WERI-Rb-1 (cell line): Measurements from ENCODE around the gene CLSTN1.

Source experiments
- DNase-seq: peaks from one replicate; pipeline ENCODE4 v3.0.0-alpha.2; 2020
- H3K27ac ChIP-seq: fragments of 250-450 bp; sonication (Bioruptor Pico); 2 replicates; pipeline ENCODE4 v1.5.1; 2020; ENCODE audit warnings: mild to moderate bottlenecking, moderate library complexity
- H3K27me3 ChIP-seq: fragments of 250-450 bp; sonication (Bioruptor Pico); 2 replicates; pipeline ENCODE4 v1.5.1; 2021; ENCODE audit warnings: mild to moderate bottlenecking, low read depth, moderate library complexity; ENCODE audit not compliant: insufficient read depth, severe bottlenecking
- H3K36me3 ChIP-seq: fragments of 250-450 bp; sonication (Bioruptor Pico); 2 replicates; pipeline ENCODE4 v1.5.1; 2020; ENCODE audit warnings: mild to moderate bottlenecking, moderate library complexity
- H3K4me3 ChIP-seq: 2 replicates; pipeline ENCODE4 v1.5.1; 2011; ENCODE audit warnings: low read depth, mild to moderate bottlenecking, control low read depth, low read length
- H3K9me3 ChIP-seq: fragments of 250-450 bp; sonication (Bioruptor Pico); 2 replicates; pipeline ENCODE4 v1.5.1; 2021; ENCODE audit warnings: mild to moderate bottlenecking, moderate library complexity; ENCODE audit not compliant: severe bottlenecking
- TF ChIP-seq, protein P1 (sequence below): IDR thresholded peaks from 2 replicates; pipeline ENCODE4 v1.5.1; 2011; ENCODE audit warnings: low read depth, mild to moderate bottlenecking, control low read depth, inconsistent platforms, low read length

CLSTN1 gene

DNA sequence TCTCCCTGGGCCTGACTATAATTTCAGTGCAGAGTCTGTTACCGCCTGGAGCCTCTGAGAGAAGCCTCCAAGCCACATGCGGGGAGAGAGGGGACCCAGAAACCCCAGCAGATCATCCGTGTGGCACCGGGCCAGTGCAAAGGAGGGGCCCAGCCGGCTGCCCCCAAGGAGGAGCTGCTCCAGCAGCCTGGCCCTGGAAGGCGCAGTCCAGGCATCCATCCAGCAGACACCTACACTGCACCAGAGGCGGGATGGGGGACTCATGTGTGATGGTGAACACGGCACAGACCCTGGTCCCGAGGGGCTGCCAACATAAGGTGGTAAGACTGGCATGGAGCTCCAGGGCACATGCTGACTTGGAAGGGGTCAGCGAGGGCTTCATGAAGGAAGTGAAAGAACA, 39.6 kb upstream of the CLSTN1 start:
- TF ChIP-seq, protein P1, sequence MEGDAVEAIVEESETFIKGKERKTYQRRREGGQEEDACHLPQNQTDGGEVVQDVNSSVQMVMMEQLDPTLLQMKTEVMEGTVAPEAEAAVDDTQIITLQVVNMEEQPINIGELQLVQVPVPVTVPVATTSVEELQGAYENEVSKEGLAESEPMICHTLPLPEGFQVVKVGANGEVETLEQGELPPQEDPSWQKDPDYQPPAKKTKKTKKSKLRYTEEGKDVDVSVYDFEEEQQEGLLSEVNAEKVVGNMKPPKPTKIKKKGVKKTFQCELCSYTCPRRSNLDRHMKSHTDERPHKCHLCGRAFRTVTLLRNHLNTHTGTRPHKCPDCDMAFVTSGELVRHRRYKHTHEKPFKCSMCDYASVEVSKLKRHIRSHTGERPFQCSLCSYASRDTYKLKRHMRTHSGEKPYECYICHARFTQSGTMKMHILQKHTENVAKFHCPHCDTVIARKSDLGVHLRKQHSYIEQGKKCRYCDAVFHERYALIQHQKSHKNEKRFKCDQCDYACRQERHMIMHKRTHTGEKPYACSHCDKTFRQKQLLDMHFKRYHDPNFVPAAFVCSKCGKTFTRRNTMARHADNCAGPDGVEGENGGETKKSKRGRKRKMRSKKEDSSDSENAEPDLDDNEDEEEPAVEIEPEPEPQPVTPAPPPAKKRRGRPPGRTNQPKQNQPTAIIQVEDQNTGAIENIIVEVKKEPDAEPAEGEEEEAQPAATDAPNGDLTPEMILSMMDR, result no peak
- H3K27me3 ChIP-seq, result no peaks in the 10 kb centered on the region
- DNase-seq, result no peak
- no peaks in the 10 kb centered on the region for H3K9me3 ChIP-seq
- no peak overlapping the region for H3K4me3 ChIP-seq
- H3K36me3 ChIP-seq, result 0 out of 2 replicates have a peak, but pooled peaks cover 2% of the 10 kb centered on the region
- no peak overlapping the region for H3K27ac ChIP-seq

DNA sequence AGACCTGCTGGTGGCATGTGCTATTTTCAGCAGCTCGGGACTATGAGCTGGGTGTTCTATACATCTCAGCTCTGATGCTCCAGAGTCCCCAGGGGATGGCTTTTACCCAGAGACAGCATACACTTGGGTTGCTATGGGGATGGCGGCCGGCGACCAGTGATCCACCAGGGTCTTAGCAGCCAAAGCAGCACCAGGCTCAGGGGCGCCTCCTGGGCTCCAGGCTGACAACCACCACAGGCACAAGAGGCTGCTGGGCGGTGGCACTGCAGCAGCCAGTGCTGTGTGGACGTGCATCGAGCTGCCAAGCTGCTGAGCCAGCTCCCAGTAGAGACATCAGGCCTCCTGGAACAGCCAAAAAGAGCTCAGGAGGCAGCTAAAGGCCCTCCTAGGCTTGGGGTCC, 37.6 kb upstream of the CLSTN1 start:
- no peaks in the 10 kb centered on the region for H3K9me3 ChIP-seq
- no peaks in the 10 kb centered on the region for H3K27me3 ChIP-seq
- peak; percentile 64 for DNase-seq
- no peak overlapping the region for H3K4me3 ChIP-seq
- peak overlapping the region; percentile 27 for H3K27ac ChIP-seq
- TF ChIP-seq, protein P1, result peak; percentile 61
- H3K36me3 ChIP-seq, result 0 out of 2 replicates have a peak, but pooled peaks cover 2% of the 10 kb centered on the region

DNA sequence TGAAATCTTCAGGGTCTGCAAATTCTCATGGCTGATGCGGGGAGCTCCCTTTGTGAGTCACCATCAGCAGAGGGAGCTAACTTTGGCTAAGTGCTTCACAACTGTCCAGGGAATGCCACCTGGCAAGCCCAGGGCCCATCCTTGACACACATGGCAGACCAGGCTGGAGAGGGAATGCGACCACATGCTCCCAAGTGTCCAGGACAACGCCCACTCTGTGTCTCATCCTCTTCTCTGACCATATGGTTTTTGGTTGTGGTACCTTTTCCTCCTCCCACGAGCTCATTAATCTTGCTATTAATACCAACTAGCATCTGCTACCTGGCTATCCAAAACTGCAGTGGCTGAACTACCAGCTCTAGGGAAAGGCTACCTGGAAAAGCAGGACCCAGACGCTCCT, 37.1 kb upstream of the CLSTN1 start:
- H3K9me3 ChIP-seq, result no peaks in the 10 kb centered on the region
- no peaks in the 10 kb centered on the region for H3K27me3 ChIP-seq
- H3K36me3 ChIP-seq, result 0 out of 2 replicates have a peak, but pooled peaks cover 2% of the 10 kb centered on the region
- TF ChIP-seq, protein P1, result no peak
- H3K4me3 ChIP-seq, result no peak overlapping the region
- DNase-seq, result peak; percentile 51
- peak overlapping the region; percentile 27 for H3K27ac ChIP-seq

DNA sequence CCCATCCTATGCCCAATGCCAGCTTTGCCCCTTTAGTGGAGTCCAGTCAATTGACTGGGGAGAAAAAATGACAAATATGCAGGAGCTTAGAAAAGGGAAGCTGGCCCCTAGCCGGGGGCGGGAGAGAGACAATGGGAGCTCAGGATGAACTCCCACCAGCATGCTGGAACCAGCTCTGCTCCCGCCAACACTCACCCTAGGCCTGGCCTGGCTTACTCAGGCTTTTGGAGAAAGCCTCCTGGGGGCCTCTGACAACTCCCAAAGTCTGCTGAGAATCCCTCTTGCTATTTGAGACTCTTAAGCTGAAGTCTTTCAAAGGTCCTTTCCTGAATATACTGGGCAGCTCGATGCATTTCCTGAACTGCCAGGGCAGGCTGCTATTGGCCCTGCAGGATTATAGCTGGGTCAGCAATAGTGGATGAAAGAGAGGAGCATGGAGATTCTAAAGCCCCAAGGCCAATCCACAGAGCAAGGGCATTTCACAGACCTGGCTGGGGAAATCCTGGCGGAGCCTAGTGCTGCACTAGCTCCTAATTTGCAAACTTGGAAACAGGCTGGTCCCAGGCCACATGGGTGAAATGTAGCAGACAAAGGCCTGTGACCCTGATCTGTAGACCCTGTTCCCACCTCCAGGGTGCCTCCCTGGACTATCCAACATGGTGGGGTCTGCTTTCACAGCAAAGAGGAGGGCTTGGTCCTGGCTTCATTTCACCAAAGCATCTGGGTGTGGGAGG, 35.7 kb upstream of the CLSTN1 start:
- H3K9me3 ChIP-seq, result no peaks in the 10 kb centered on the region
- peak overlapping the region; percentile 7; the same call in 1 of the 2 replicates for H3K27ac ChIP-seq
- TF ChIP-seq, protein P1, result no peak
- no peaks in the 10 kb centered on the region for H3K27me3 ChIP-seq
- 0 out of 2 replicates have a peak, but pooled peaks cover 2% of the 10 kb centered on the region for H3K36me3 ChIP-seq
- DNase-seq, result no peak
- no peak overlapping the region for H3K4me3 ChIP-seq

DNA sequence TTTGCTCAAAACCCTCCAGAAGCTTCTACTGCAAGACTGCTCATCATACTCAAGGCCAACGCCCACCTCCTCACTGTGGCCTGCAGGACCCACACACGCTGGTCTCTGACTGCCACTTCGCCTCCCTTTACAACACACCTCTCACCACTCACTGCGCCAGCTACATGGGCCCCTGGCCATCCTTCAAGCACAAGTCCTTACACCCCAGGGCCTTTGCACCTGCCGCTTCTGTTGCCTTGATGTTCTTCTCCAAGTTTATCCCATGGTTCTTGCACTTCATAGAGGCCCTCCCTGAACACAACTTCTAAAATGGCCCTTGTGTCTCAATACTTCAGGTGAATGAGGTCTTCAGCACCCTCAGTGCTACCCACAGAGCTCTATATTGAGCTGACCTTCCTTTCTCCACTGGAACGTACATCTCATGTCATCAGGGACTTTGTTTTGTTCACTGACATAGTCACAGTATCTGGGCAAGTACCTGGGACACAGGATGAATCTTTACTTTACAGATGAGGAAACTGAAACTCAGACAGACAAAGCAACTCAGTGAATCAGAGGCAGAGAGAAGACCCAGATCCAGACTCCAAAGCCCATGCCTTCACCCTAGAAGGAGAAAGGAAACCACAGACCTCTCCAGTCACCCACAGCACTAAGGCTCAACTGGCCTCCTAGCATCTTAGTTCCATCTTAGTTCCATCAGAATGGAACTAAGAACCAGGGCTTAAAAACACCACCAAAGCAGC, 34.7 kb upstream of the CLSTN1 start:
- no peak for DNase-seq
- no peak overlapping the region for H3K27ac ChIP-seq
- H3K36me3 ChIP-seq, result peaks cover 8% of the 10 kb centered on the region
- H3K4me3 ChIP-seq, result no peak overlapping the region
- peaks cover 6% of the 10 kb centered on the region for H3K9me3 ChIP-seq
- TF ChIP-seq, protein P1, result no peak
- no peaks in the 10 kb centered on the region for H3K27me3 ChIP-seq
